Measurements from ENCODE around the gene PRKG1.

- no peak for TF ChIP-seq CTCF (optimal IDR thresholded peaks at IDR 0.05 in 1 of 3, IDR thresholded peaks at IDR 0.05 in 1 of 3, conservative IDR thresholded peaks at IDR 0.05 in 1 of 3; ENCODE audit: extremely low read depth in 1 of 3, insufficient read depth in 2 of 3, low read length in 3 of 3)
- TF ChIP-seq EZH2 (IDR thresholded peaks at IDR 0.05; ENCODE audit: low read length) = no peak
Observed at GRCh38 chr10:51879238-51879637, 805.0 kb downstream of the PRKG1 start.

Measured in keratinocyte (primary cell).